UCSD-AML1 (cell line): ENCODE data around the gene NPPB.

Experiments
- DNase-seq: peaks from one replicate; lab custom pipeline; 2025; ENCODE audit not compliant: unreplicated experiment; lab: John Stamatoyannopoulos, UW

The NPPB gene

DNA sequence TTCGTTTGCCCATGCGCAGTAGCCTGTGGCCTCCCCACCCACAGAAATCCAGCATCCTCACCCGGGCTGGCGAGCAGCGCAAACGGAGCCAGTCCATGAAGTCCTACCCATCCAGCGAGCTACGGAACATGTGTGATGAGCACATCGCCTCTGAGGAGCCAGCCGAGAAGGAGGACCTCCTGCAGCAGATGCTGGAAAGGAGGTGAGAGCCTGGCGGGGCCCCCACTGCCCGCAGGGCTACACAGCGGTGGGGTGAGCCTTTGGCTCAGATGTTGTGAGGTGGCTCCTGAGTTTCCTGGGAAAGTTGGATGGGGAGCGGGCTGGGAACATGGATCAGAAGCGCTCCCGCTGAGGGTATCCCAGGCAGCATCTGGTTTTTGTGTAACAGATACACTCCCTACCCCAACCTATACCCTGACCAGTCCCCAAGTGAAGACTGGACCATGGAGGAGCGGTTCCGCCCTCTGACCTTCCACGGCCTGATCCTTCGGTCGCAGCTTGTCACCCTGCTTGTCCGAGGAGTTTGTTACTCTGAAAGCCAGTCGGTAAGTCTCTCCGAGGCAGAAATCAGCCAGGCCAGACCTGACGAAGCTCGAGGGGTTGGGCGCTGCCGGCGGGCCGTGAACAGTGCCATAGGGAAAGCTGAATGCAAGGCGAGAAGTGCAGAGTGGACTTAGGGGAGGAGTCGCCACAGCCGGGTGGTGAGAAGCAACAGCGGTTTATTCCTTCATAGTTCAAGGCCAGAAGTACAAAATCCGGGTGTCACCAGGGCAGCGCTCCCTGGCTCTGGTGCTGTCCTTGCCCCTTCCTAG, 21.6 kb downstream of the NPPB start:
- no peak for DNase-seq

DNA sequence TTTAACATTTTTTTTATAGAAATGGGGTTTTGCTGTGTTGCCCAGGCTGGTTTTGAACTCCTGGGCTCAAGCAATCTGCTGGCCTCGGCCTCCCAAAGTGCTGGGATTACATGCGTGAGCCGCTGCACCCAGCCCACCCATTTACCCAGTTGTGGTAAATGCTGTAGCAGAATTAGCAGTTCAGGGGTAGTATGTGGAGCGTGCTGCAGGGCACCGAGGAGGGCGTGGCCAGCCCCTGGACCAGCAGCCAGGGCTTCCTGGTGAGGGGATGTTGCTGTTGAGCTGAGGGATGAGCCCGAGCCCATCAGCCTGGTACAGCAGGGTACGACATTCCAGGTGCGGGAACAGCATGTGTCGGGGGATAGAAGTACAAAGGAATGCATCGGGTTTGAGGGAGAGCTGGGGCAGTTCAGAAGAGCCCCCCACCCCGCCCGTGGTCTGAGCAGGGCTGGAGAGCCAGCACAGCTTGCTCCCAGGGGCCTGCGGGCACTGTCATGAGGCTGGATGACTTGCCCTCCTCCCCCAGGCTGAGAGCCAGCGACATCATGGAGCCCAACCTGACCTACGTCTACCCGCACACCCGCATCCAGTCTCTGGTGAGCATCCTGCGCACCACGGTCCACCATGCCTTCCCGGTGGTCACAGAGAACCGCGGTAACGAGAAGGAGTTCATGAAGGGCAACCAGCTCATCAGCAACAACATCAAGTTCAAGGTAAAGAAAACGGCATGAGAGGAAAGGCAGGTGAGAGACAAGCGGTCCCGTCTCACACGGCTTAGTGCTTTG, 23.1 kb downstream of the NPPB start:
- DNase-seq, result no peak

DNA sequence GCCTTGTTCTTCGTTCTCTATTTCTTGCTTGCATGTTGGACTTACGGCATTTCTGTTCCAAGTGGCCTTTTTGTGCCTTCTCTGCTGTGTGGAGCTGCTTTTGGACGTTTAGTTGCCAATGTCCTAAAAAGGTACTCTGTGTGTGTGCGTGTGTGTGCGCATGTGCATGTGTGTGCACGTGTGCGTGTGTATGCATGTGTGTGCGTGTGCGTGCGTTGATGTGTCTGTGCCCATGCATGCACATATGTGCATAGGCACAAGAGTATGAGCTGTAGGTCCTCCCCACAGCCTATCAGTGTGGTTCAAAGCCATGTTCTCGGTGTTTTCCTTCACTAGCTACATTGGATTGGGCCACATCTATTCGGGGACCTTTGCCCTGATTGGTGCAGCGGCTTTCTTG, 24.8 kb downstream of the NPPB start:
- no peak for DNase-seq

DNA sequence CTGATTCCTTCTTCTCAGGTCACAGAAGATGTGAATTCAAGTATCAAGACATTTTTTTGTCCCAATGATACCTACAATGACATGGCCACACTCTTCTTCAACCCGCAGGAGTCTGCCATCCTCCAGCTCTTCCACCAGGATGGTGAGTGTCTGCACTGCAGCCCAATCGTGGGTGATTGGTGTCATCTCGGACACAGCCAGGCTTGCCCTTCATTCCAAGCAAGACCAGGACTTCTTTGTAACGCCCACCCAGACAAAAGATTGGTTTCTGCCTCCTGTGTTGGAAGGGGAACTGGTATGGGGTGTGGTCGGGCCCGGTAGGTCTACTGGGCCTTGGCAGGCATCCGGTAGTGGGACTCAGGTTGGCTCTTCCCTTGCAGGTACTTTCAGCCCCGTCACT, 25.2 kb downstream of the NPPB start:
- no peak for DNase-seq

DNA sequence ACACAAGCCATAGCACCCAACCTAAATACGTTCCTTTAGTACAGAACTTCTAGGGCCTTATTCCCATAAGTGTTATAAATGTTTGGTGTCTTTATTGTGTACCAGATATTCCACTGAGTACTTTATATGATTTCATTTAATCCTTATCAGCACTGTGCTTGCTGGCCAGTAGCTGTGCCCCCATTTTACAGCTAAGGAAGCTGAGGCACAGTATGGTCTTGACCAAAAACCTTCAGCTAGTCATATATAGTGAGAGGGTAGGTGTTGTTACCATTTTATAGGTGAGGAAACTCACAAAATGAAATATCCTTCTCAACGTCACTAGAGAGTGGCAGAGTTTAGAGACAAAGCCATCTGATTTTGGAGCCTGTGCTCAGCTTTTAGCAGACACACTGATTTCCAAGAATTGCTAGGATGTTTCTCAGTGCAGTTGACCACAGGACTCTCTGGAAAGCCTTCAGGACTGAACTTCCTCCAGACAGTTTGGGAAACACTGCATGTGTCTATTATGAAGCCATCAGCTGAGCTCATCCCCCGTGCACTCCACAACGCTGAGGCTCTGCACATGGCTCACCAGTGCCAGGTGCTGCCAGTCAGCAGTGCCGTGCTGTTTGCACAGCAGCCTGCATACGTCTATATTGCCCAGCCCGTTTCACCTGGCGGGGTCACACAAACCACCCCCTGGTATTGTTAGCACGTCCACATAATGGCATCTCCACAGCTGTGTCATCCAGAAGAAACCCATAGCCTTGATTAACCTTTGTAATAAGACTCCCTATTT, 26.6 kb downstream of the NPPB start:
- DNase-seq, result no peak

DNA sequence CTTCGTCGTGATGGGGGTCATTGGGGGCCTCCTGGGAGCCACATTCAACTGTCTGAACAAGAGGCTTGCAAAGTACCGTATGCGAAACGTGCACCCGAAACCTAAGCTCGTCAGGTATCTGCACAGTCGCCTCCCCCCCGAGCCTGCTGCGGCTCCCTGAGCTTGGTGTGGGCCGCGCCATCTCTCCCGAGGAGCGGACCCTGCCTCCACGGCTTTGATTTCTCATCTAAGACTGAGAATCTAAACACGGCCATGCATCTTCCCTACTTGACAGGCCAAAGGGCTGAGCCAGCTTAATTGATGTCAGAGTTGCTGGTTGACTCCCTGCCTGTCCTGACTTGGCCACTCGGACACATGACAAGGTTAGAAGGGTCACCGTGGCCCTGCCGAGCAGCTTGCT, 30.2 kb downstream of the NPPB start:
- DNase-seq, result no peak

DNA sequence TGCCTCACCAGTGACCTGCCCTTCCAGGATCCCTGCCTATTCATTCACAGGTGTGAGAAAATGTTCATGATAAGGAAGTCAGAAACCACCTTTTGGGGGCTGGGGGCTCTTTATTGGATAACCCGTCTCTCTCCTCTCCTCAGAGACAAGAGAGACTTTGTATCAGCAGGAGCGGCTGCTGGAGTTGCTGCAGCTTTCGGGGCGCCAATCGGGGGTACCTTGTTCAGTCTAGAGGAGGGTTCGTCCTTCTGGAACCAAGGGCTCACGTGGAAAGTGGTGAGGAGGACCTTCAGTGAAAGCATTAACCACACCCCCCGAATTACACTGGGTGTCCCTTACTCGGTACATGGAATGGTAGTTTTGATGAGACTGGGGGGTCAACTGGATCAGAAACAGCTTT, 31.8 kb downstream of the NPPB start:
- no peak for DNase-seq

DNA sequence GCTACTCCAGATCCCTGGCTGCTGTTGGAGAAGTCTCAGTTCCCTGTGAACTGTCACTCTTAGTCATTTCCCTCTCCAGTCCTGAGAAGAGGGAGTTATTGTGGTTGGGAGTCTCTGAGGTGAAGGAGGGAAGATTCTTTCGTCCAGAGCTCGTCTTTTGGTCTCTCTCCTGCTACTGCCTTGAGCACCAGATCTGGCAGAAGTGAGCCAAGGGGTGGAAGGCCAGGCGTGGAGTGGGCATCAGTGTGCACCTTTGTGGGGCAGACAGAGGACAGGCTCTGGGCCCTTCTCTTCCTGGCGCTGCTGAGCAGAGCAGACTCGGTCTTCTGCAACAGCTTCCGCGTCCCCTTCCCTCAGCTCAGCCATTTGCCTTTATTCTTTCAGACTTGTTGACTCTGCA, 33.6 kb downstream of the NPPB start:
- no peak for DNase-seq

DNA sequence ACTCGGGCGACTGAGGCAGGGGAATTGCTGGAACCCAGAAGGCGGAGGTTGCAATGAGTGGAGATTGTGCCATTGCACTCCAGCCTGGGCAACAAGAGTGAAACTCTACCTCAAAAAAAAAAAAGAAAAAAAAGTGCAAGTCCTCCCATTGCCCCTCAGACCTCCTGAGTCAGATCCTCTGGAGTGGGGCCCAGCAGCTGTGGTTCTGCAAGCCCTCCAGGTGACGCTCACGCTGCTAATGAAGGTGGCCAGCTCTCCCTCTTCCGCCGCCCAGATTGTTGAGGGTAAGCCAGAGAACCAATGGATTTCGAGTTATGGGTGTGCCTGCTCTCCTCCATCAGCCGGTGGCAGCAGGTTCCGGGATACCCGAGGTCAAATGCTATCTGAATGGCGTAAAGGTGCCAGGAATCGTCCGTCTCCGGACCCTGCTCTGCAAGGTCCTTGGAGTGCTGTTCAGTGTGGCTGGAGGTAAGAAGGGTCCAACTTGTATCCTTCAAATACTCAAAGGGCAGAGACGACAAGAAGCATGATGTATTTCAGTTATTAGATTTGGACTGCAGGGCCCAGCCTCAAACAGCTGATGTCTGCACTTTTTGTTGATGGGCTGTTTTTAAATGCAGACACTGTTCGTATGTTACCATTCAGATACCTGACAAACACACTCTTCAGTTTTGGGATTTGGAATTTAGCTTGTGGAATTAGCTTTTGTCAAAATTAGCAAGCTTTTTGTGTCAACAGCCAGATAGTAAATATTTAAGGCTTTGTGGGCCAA, 35.2 kb downstream of the NPPB start:
- no peak for DNase-seq

DNA sequence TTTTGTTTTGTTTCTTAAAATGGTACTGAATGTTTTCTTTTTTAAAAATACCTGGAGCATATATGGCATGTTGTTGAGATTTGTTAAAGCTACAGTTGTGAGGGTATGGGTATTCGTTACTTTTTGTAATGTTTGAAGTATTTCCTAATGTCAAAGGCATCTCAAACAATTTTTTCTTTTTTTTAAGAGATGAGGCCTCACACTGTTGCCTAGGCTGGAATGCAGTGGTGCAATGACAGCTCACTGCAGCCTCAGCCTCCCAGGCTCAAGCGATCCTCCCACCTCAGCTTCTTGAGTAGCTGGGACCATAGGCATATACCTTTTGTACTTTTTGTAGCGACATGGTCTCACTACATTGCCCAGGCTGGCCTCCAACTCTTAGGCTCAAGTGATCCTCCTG, 36.7 kb downstream of the NPPB start:
- no peak for DNase-seq

DNA sequence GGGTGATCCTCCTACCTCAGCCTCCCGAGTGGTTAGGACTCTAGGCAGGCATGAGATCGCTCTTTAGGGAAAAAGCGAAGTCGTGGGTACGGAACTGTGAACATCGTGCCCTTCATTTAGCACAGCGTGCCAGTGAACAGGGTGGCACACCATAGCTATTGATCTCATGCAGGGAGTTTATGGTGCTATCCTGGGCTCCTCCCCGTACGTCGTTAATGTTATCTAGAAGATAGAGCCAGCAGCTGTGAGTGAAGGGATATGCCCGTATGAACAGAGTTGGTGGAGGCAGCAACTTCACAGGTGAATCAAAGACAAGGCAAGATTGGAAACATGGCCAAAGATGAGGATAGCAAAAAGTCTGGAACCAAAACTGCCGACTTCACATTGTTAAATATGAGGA, 41.6 kb downstream of the NPPB start:
- no peak for DNase-seq

DNA sequence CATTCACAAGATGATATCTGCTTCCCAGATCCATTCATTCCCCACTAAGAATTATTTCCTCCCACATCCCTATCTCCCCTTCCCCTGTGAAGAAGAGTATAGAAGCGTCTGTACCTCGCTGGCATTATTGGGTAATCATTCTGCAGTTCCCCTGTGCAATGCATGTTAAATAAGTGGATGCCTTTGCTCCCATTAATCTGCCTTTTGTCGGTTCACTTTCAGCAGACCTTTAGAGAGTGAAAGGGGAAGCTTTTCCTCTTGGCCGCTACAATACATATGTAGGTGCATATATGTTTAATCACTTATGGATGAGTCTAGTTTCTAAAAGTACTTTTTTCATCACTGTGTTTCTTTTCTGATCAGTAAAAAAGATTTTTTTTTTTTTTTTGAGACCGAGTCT, 45.7 kb downstream of the NPPB start:
- DNase-seq, result no peak
